SKM-1 (cell line): ENCODE results near the gene TRIO.

Experiments used
- DNase-seq: peaks from one replicate; lab custom pipeline; 2025; ENCODE audit not compliant: unreplicated experiment; lab: John Stamatoyannopoulos, UW

The TRIO gene

DNA sequence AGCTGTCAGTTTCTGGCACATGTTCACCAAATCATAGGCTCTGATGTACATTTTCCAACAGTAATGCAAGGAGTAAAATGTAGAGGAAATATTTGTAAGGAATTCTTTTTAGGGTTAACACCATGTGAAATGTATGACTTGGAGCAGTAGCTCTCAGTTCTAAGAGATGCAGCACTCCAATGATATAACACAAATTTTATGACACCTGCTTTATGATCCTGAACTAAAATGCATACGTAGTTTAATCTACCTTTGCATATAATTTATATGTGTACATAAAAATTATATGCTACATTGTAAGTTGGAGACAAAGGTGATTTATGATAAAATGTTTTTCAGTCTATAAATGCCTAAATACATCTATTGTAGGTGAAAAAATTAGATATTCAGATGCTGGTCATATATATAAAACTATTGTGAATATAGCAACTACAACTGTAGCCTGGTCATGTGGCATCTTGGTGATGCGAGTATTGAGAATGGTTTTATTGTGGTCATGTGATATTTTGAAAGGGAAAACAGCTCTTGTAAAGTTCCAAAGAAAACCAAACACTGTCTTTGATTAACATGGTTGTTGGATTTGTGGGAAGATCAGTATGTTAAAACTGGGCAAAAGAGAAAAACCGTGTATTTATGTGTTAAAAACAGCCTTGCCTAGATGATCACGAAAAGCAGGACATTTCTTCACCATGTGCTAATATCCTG is 171.0 kb downstream of the TRIO start:
- DNase-seq: no peak

GRCh38 chr5:14316471-14316870 is 173.3 kb downstream of the TRIO start:
- no peak for DNase-seq

DNA sequence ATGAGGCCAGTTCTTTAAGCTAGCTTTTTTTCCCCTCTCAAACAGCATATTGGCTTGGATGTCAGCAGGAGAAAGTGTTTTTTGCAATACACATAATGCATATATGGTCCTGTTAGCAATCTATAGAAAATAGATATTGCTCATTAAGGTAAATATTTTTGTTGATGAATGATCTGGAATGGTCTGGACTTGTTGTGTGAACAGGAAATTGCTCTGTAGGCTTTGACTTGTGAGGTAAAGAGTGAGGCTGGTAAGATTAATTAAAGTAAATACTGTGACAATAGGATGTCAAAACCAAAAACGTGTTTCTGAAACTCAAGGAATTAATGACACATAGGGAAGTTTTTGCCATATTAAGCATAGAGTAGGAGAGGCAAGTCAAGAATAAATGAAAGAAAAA is 176.0 kb downstream of the TRIO start:
- DNase-seq: no peak

DNA sequence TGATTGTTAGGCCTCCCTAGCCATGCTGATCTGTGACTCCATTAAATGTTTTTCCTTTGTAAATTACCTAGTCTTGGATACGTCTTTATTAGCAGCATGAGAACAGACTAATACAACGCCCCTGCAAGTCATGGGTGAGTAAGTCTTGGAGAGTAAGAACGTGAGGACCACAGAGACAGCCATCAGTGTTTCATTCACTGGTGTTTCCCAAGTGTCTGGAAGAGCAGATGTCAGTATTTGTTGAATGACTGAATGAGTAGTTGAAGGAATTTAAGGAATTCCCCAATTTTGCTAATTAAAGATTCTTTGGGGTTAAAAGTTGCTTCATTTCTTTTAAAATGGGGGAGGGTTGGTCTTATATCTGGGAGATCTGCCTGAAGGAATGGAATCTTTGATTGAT is 178.8 kb downstream of the TRIO start:
- no peak for DNase-seq

DNA sequence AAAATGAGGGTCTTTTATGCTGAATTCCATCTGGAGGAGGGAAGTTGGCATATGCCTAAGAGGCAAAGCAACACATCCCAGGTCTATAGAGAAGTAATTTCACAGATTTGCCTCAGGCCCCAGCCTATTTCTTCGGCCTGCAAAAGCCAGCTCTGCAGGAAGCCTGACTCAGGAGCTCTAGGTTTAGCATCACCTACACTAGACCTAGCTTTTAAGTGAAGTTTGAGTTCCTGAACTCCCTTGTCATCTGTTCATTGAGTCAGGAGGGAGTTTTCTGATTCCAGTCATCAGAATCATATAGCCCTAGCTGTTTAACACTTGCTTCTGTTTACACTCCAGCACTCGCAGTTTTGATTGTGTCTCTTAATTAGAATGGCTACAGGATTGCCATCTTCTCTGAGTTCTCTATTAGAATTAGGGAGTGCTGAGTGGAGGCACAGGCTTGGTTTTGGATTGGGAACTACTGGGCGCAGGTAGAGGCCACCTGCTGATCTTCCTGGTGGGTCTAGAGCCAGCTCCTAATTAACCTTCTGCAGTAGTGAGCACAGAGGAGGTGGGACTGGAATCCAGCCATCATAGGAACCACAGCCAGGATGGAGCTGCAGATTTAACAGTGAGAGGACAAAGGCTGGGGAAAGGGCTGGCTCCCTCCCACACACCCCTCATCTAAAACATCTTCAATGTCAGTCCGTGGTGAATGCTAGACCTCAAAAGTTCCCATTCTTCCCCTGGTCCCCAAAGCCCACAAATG is 179.5 kb downstream of the TRIO start:
- DNase-seq: no peak

- no peak for DNase-seq
Observed at GRCh38 chr5:14323466-14323865, 180.3 kb downstream of the TRIO start.

- DNase-seq: no peak
Observed at GRCh38 chr5:14325369-14325768, 182.2 kb downstream of the TRIO start.

GRCh38 chr5:14326035-14326903 is 183.1 kb downstream of the TRIO start:
- DNase-seq: no peak

- DNase-seq: no peak
Observed at GRCh38 chr5:14327624-14328023, 184.5 kb downstream of the TRIO start.

GRCh38 chr5:14328144-14328543 is 185.0 kb downstream of the TRIO start:
- DNase-seq: no peak

GRCh38 chr5:14330291-14330690 is 187.1 kb downstream of the TRIO start:
- no peak for DNase-seq

DNA sequence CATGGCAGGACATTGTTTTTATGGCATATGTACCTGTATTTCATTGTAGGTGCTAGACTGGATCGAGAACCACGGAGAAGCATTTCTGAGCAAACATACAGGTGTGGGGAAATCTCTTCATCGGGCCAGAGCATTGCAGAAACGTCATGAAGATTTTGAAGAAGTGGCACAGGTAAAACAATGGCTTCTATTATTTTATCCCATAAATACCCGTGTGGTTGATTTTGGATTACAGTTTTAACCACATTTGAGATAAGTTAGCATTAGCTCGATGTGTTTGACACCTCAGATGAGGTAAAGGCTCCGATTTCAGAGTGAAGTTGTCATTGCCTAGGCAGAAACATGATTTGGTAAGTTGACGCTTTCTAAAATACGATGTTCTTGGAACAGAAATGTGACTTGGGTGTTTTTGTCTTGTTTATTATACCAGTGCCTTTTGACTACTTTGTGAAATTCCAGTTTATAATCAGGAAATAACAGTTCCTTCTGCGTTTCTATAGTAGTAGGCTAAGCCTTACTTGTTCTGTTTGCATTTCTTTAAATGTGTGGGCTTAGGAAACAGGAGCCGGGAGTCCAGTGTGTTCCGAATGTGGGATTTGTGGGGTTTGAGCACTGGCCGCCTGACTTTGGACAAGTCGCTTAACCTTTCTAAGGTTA is 187.7 kb downstream of the TRIO start:
- no peak for DNase-seq

GRCh38 chr5:14331386-14331781 is 188.2 kb downstream of the TRIO start:
- DNase-seq: peak; percentile 38

- DNase-seq: no peak
Observed at GRCh38 chr5:14332038-14332631, 189.0 kb downstream of the TRIO start.

DNA sequence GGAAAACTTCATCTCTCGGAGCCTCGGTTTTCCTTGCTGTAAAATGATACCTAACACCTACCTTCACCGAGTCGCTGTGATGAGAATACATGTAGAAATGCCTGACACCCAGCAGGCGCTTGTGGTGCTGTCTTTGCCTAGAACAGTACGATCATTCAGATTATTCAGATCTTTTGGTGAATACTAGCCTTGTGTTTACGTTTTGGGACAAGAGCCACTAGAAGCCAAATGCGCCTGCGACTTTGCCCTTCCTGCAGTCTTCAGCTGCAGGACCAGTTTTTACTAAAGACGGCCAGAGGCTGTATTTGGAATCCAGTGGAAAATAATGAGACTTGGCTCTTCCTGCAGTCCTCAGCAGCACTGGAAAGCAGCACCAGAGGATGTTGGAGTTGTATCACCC is 189.6 kb downstream of the TRIO start:
- no peak for DNase-seq

- no peak for DNase-seq
Observed at GRCh38 chr5:14337593-14337992, 194.5 kb downstream of the TRIO start.

GRCh38 chr5:14339468-14339867 is 196.3 kb downstream of the TRIO start:
- no peak for DNase-seq

DNA sequence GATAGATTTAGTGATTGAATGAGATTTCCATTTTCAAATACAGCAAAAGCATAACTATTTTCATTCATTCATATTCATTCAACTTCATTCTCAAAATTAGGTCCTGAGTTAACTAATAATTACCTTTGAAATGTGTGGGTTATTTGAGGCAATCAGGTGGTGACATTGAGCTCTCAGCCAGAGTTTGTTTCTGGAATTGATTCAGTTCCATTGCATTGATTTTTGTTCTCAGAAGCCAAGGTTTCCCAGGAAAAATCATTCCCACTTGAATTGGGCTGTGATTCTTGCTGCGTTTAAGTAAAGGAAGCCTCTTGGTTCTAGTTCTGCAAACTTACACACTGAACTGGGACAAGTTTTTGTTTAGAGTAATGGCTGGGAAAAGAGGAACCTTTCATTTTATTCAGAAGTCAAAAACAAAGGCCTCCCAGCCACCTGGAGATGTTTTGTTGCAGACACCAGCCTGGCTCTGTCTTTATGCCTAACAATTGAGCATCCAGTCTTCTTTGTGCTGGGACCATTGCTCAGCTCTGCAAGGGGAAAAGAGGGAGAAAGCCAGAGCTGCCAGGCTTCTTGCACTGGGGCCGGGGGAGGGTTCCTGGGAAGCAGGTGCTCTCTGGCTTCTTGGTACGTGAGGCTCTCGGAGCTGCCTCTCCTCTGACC is 198.6 kb downstream of the TRIO start:
- DNase-seq: no peak

DNA sequence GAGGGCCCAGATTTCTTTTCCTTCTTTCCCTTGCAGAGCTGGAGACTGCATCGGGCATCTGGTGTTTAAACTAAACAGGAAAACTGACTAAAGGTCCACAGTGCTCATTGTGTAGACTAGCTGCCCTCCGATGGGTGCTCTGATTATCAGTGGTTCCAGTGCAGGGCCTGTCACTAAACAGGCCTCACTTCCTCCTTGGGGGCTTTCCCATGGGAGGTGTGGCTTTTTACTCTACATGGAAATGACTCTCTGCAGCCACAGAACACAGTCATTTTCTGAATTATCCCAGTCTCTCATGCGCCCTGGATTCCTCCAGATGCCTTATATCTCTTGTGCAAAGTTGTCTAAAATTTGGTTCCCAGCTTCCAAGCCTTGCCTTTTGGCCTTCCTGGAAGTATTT is 199.2 kb downstream of the TRIO start:
- DNase-seq: no peak

GRCh38 chr5:14343376-14343775 is 200.2 kb downstream of the TRIO start:
- no peak for DNase-seq
